Testis (tissue), 2 donors: Measurements from ENCODE around the gene EXPH5.

ENCODE experiments used
- CTCF ChIP-seq, 3 experiments: fragments of 450-650 bp in 2 of 3; fragments of 200-600 bp in 1 of 3; sonication (generic) in 1 of 3; IDR thresholded peaks; one replicate each; pipeline ENCODE4 v1.5.1; 2016 to 2019; ENCODE audit warnings: antibody characterized with exemption in 3 of 3, mild to moderate bottlenecking in 2 of 3, moderate library complexity in 1 of 3
- POLR2A ChIP-seq: fragments of 450-650 bp; IDR thresholded peaks from one replicate; pipeline ENCODE4 v1.6.1; 2017; ENCODE audit warnings: antibody characterized with exemption, mild to moderate bottlenecking, moderate library complexity

GRCh38 chr11:108584973-108585372 is 8.6 kb downstream of the EXPH5 start:
- no peak for TF ChIP-seq CTCF (IDR thresholded peaks at IDR 0.05)
- no peak for TF ChIP-seq POLR2A
